Stimulated activated effector memory CD8-positive, alpha-beta T cell treated with anti-CD3 and anti-CD28 coated beads, Interleukin-12 subunit alpha, Interleukin-12 subunit beta, amount 100 ng/mL, for 72 hours (primary cell): ENCODE measurements around the gene GABRQ.

Experiments used
- ATAC-seq: fragments of 150-1000 bp; cut with Tn5 transposase; 2 replicates; pipeline ENCODE4 v1.10.0; 2021
- DNase-seq, 2 donors: peaks; one replicate each; pipeline ENCODE4 v3.0.0; 2021 to 2022; ENCODE audit warnings: low spot score in 2 of 2
- H3K27ac Mint-ChIP-seq: one replicate; pipeline ENCODE4 v1.8.0; 2022; ENCODE audit warnings: mild to moderate bottlenecking, mixed read lengths
- H3K36me3 Mint-ChIP-seq: one replicate; pipeline ENCODE4 v1.8.0; 2022; ENCODE audit warnings: mild to moderate bottlenecking, mixed read lengths
- H3K4me1 Mint-ChIP-seq: one replicate; pipeline ENCODE4 v1.8.0; 2022; ENCODE audit warnings: mixed read lengths
- H3K4me3 Mint-ChIP-seq: one replicate; pipeline ENCODE4 v1.8.0; 2022; ENCODE audit warnings: mild to moderate bottlenecking, mixed read lengths
- H3K9me3 Mint-ChIP-seq: one replicate; pipeline ENCODE4 v1.8.0; 2022; ENCODE audit warnings: mixed read lengths

GABRQ gene

DNA sequence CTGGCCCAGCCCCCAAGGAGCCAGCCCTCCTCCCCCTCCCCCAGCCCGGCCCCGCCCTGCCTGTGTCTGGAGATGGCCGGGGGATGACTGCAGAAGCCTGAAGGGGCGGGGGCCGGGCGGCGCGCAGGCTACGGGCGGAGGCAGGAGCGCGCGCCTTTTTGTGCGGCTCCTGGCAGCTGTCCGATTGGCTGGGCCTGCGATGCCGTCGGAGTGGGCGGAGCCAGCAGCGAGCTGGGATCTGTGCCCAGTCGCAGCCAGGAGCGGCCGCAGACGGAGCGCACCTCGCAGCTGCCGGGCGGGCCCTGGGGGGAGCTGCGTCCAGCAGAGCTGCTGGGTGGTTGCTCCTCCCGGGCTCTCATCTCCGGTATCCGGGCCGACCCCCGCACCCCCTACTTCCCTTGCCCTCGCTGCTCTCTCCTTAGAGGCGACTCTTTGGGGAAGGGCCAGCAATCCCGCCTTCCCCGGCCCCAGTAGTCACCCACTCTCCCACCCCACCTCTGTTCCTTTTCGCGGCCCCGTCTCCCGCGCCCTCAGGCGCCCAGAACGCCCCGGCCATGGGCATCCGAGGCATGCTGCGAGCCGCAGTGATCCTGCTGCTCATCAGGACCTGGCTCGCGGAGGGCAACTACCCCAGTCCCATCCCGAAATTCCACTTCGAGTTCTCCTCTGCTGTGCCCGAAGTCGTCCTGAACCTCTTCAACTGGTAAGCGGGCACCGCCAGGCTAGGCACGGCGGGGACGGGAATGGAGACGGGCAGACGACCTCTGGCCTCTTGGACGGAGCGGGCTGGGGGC lies at the start of gene GABRQ:
Gene GABRQ (plus strand): TSS at position 247 of the 794 bp plus-strand sequence. CDS start 308 bp downstream, at position 555.
- Mint-ChIP-seq H3K4me1 (no peaks in the 10 kb centered on the region), H3K27ac (no peak within 1 kb of the TSS)
- no peak for ATAC-seq

DNA sequence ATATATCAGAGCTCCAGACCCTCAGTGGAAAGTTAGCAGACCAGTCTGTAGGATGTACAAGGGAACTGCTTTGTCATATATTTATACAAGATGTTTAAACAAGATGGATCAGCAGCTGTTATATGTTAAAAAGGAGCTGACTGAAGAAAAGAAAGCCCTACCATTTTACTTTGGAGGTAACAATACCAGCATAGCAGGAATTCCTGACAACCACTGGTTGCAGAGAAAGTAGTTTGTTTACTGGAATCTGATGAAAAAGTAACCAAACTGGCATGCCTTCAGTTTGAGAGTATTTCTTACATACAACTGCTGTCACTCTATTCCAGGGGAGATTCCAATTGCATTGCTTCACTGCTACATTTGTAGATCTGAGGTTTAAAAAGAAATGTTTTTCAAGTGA lies 49.5 kb upstream of the GABRQ start:
- no peak for ATAC-seq

More for the DNA sequence above, at the start of gene GABRQ:
- DNase-seq: no peak
- Mint-ChIP-seq H3K9me3 (no peaks in the 10 kb centered on the region), H3K36me3 (no peaks in the 10 kb centered on the region), H3K4me3 (no peak within 1 kb of the TSS)

DNA sequence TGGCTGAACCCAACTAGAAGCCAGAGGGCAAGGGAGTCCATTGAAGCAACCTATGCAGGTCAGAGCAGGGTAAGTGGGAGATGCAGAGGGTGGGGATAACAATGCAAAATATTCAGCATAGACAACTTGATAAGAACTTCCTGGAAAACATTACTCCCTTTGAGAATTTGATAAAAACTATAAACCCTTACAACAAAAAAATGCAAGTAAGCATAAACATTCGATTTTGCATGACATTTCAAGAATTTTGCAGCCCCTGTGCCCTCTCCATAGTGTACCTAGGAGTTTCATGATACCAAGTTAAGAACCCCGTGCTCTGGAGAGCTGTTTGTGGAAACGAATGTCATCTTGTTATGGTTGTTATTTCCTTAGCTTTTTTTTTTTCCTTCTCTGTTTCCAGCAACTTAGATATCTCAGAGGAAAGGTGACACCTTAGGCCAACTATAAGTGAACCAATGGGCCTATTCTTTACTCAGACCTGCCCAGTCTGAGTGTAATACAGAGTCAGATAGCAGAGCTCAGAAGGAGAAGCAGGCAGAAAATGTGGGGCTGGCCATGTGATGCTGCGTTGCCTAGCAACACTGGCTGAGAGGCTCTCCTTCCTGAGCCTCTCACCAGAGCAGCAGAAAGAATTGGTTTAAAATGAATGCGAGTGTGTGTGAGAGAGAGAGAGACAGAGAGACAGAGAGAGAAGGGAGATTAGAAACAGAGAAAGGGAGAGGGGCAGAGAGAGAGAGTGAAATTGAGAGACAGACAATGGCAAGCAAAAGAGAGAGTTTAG lies 36.7 kb upstream of the GABRQ start:
- Mint-ChIP-seq H3K36me3 (no peaks in the 10 kb centered on the region), H3K27ac (no peak overlapping the region), H3K9me3 (no peaks in the 10 kb centered on the region), H3K4me3 (no peak overlapping the region), H3K4me1 (no peaks in the 10 kb centered on the region)
- ATAC-seq (no peak), DNase-seq (no peak)

More for the DNA sequence above, 49.5 kb upstream of the GABRQ start:
- no peak for DNase-seq
- H3K36me3 Mint-ChIP-seq: no peaks in the 10 kb centered on the region
- no peak overlapping the region for H3K27ac Mint-ChIP-seq
- H3K4me1 Mint-ChIP-seq: no peaks in the 10 kb centered on the region
- no peaks in the 10 kb centered on the region for H3K9me3 Mint-ChIP-seq
- H3K4me3 Mint-ChIP-seq: no peak overlapping the region

- no peak overlapping the region for H3K27ac Mint-ChIP-seq
- no peaks in the 10 kb centered on the region for H3K9me3 Mint-ChIP-seq
- ATAC-seq (no peak), DNase-seq (no peak)
- no peaks in the 10 kb centered on the region for H3K4me1 Mint-ChIP-seq
- H3K4me3 Mint-ChIP-seq: no peak overlapping the region
- no peaks in the 10 kb centered on the region for H3K36me3 Mint-ChIP-seq
These were observed 35.7 kb upstream of the GABRQ start for GRCh38 chrX:152601848-152602616.

DNA sequence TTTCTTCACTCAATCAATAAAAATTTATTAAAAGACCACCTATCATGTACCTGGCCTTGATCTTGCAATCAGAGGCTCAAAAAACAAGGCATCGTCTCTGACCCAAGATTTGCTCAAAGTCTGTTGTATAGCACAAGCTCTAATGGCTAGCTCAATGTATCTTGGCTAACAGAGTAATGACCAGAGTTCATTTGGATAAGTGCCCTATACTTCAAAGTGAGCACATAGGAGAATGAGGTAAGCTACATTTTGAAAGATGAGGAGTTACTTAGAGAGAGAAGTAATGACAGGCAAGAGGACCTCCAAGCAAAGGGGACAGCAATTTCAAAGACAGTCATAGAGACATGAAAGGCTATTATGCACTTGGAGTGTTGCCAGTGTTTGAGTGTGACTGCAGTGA lies 22.9 kb upstream of the GABRQ start:
- ATAC-seq (no peak), DNase-seq (no peak)
- no peaks in the 10 kb centered on the region for H3K9me3 Mint-ChIP-seq
- H3K4me3 Mint-ChIP-seq: no peak overlapping the region
- no peaks in the 10 kb centered on the region for H3K36me3 Mint-ChIP-seq
- H3K27ac Mint-ChIP-seq: no peak overlapping the region
- H3K4me1 Mint-ChIP-seq: no peaks in the 10 kb centered on the region

GRCh38 chrX:152619897-152620296 lies 17.8 kb upstream of the GABRQ start:
- Mint-ChIP-seq H3K4me1 (no peaks in the 10 kb centered on the region), H3K4me3 (no peak overlapping the region), H3K27ac (no peak overlapping the region), H3K9me3 (no peaks in the 10 kb centered on the region), H3K36me3 (no peaks in the 10 kb centered on the region)
- no peak for DNase-seq
- ATAC-seq: no peak

DNA sequence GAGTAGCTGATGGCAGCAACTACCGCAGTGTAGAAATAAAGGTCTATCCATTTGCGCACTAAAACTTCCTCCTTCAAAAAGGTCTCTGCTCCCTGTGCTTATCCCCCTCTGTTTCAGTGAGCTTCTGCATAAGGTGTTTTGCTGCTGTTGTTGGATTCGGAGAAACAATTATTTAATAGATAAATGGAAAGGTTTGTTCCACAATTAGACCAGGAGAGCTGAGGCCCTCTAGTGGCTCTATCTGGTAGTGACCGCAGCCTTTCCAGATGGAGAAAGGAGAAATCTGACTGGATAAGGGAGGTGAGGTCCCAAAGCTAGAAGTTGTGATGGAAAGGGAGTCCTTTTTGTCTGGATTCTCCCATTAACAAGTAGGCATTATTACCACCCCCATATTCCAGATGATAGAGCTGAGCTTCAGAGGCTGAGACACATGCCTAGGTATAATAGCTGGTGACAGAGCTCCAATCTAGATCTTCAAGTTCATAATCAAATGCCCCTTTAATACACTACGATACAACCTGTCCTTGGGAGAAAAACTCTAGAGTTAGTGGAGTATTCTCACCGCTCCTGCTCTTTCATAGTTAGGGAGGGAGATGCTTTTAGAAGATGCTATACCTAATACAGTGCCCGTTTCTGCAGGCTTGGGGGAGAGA lies 5.1 kb upstream of the GABRQ start:
- ATAC-seq: no peak
- no peaks in the 10 kb centered on the region for H3K9me3 Mint-ChIP-seq
- no peaks in the 10 kb centered on the region for H3K36me3 Mint-ChIP-seq
- no peak overlapping the region for H3K4me3 Mint-ChIP-seq
- H3K27ac Mint-ChIP-seq: no peak overlapping the region
- DNase-seq: peak; percentile 13 to 51
- H3K4me1 Mint-ChIP-seq: no peaks in the 10 kb centered on the region

- DNase-seq (no peak), ATAC-seq (no peak)
- H3K4me1 Mint-ChIP-seq: no peaks in the 10 kb centered on the region
- H3K4me3 Mint-ChIP-seq: no peak overlapping the region
- H3K9me3 Mint-ChIP-seq: no peaks in the 10 kb centered on the region
- no peak overlapping the region for H3K27ac Mint-ChIP-seq
- H3K36me3 Mint-ChIP-seq: no peaks in the 10 kb centered on the region
These were observed 1.8 kb upstream of the GABRQ start for GRCh38 chrX:152635941-152636340.

- Mint-ChIP-seq H3K4me1 (no peaks in the 10 kb centered on the region), H3K27ac (no peak overlapping the region), H3K9me3 (no peaks in the 10 kb centered on the region), H3K36me3 (no peaks in the 10 kb centered on the region), H3K4me3 (no peak overlapping the region)
- no peak for DNase-seq
- ATAC-seq: no peak
These were observed 779 bp downstream of the GABRQ start for GRCh38 chrX:152638443-152638904.

- H3K36me3 Mint-ChIP-seq: no peaks in the 10 kb centered on the region
- no peaks in the 10 kb centered on the region for H3K4me1 Mint-ChIP-seq
- no peak overlapping the region for H3K27ac Mint-ChIP-seq
- DNase-seq: no peak
- H3K4me3 Mint-ChIP-seq: no peak overlapping the region
- no peaks in the 10 kb centered on the region for H3K9me3 Mint-ChIP-seq
- ATAC-seq: no peak
These were observed 1.7 kb downstream of the GABRQ start for GRCh38 chrX:152639426-152639825.

DNA sequence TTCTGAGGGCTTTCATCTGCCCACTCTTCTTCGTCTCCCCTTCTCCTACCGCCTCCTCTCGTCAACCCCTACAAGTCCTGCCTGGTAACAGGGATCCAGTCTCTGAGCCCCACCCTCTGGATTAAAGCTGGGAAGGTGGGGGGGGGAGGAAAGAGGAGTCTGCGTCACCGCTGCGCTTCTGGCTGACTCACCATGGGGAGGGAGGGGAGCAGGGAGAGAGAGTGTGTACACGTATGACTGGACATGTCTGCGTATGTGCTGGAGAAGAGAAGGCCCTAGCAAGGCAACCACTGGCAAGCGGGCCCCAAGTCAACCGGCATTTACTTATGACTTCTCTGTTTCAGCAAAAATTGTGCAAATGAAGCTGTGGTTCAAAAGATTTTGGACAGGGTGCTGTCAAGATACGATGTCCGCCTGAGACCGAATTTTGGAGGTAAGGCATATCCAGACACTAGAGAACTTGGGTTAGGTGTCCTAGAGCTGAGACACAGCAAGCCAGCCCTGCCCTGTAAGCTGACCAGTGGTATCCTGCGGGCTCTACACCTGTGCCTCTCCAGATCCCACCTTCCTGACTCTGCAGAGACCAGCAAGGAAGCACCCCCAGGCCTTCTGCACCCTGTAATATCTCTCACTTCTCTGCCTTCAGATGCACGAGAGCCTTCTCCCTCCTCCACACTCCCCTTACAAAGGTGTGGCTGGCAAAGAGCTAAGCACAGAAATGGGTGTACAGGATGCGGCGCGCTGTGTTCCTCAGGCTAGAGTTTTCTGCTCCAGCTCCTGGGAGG lies 2.5 kb downstream of the GABRQ start:
- no peak overlapping the region for H3K4me3 Mint-ChIP-seq
- no peaks in the 10 kb centered on the region for H3K4me1 Mint-ChIP-seq
- H3K9me3 Mint-ChIP-seq: no peaks in the 10 kb centered on the region
- no peak overlapping the region for H3K27ac Mint-ChIP-seq
- DNase-seq (no peak), ATAC-seq (no peak)
- H3K36me3 Mint-ChIP-seq: no peaks in the 10 kb centered on the region

DNA sequence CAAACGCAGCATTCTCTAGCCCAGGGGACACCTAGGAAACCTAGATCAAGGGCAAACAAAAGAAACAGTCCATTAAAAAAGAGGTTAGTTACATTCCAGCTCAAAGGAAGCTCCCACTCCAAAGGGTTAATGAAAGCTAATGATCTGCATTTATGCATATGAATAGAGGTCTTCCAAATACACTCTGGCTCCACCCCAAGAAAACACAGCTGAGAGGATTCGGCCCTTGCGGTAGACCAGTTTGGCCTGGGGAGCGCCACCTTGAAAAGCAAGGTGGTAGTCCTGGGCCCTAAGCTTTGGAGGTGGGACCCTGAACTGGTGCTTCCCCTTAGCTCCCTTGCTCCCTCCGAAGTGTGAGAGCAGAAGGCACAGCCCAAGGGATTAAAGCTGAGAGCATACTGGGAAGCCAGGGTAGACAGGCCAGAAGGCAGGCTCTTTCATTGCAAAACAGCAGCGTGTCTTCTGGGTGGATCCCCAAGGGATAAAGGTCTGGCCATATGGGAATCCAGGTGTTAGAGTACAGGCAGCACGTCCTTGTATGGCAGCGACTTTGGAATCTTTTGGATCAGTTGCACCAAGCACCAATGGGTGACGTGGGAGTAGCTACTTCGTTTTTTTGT lies 3.7 kb downstream of the GABRQ start:
- Mint-ChIP-seq H3K4me3 (no peak overlapping the region), H3K9me3 (no peaks in the 10 kb centered on the region), H3K36me3 (no peaks in the 10 kb centered on the region), H3K27ac (no peak overlapping the region), H3K4me1 (no peaks in the 10 kb centered on the region)
- DNase-seq: no peak
- ATAC-seq: no peak

DNA sequence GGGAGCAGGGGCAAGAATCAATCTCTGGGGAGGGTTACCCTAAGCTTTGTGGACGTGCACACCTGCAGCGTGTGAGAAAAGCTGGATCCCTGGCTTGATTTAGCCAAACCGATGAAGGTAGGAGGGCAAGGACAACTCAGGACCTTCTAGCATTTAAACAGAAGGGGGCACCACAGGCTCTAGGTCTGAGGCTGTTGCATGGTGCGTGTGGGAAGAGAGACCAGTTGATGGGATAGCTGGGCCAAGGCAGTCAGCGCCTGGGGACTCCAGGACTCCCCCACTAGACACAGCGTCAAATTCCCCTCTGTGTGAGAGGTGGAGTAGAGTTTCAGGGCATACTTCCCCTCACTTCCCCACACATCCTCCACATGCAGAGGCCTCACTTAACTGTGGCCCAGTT lies 4.3 kb downstream of the GABRQ start:
- DNase-seq (no peak), ATAC-seq (no peak)
- Mint-ChIP-seq H3K36me3 (no peaks in the 10 kb centered on the region), H3K27ac (no peak overlapping the region), H3K4me1 (no peaks in the 10 kb centered on the region), H3K4me3 (no peak overlapping the region), H3K9me3 (no peaks in the 10 kb centered on the region)

DNA sequence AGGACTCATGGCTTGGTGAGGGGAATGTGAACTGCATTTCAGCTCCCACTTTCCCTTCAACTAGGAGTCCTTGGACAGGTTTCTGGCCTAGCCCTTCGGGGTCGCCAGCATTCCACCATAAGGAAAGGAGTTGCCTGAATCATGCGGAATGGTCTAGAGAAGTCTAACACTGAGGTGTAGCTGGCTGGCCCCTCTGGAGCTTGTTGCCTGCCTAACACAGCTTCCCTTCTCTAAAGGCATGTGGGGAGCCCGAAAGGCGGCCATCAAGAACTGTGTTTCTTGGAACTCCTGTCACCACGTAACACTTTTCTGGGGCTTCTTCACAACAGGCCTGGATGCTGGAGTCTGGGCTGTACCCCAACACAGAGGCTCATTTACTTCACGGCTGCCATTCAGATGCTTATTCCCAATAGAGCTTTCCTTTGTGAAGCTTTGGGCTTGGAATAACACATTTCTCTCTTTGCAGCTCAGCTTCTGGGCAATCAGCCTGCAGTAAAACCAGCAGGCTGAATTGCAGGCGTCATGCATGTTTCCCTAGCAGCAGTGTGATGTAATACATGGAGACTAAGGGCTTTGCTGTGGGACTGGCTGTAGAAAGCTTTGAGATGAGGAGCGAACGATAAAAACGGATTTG lies 5.4 kb downstream of the GABRQ start:
- Mint-ChIP-seq H3K36me3 (no peaks in the 10 kb centered on the region), H3K4me1 (no peaks in the 10 kb centered on the region), H3K27ac (no peak overlapping the region), H3K4me3 (no peak overlapping the region), H3K9me3 (no peaks in the 10 kb centered on the region)
- DNase-seq: no peak
- no peak for ATAC-seq
